GM12878 (cell line): Measurements from ENCODE around the gene NR1I3. TPM values are rescaled to one million over a fixed set of nuclear protein-coding genes. Genes with fewer than 3 reads are reported as not detected.

Source experiments
- ATAC-seq: fragments of 200-7000 bp; cut with Tn5 transposase; 3 replicates; pipeline ENCODE4 v1.9.1; 2020; ENCODE audit warnings: mild to moderate bottlenecking, moderate library complexity
- BruUV-seq: library from RNA; stranded (reverse); fragments of 400-500 nt; replicated peaks from 2 replicates; lab custom pipeline; 2021; lab: Mats Ljungman, UMichigan
- CTCF ChIA-PET: fragments of 300-600 bp; sonication (Branson Sonifier 250); formaldehyde crosslinking; extraction: SDS; loops from one replicate; lab custom pipeline; 2021; ENCODE audit warnings: inconsistent platforms; lab: Yijun Ruan, JAX
- POLR2A ChIA-PET: fragments of 350-600 bp; formaldehyde crosslinking; extraction: SDS; loops from one replicate; lab custom pipeline; 2021; ENCODE audit warnings: inconsistent platforms; lab: Charles Lee
- RAD21 ChIA-PET: fragments of 300-600 bp; sonication (Branson Sonifier 250); formaldehyde crosslinking; loops from one replicate; lab custom pipeline; 2023; ENCODE audit warnings: antibody characterized with exemption; ENCODE audit not compliant: unreplicated experiment; lab: Charles Lee
- SMC1A ChIA-PET: fragments of 300-600 bp; sonication (Branson Sonifier 250); formaldehyde crosslinking; loops from one replicate; lab custom pipeline; 2023; ENCODE audit not compliant: unreplicated experiment, uncharacterized antibody; lab: Charles Lee
- DNase-seq: peaks from one replicate; pipeline ENCODE4 v3.0.0-alpha.2; 2011; ENCODE audit warnings: low read depth, low spot score
- FAIRE-seq: peaks from 3 replicates; lab custom pipeline; 2011; peaks lifted over from hg19 to GRCh38; lab: Jason Lieb, UNC
- H2AFZ ChIP-seq: 2 replicates; pipeline ENCODE4 v1.6.0; 2011; ENCODE audit warnings: low read depth, low read length, control low read depth; ENCODE audit not compliant: control insufficient read depth
- H3K27ac ChIP-seq: 2 replicates; pipeline ENCODE4 v1.5.1; 2011; ENCODE audit warnings: control low read depth; ENCODE audit not compliant: control insufficient read depth, insufficient read depth
- H3K27me3 ChIP-seq, 2 experiments: replicated peaks in 1 of 2; 2 replicates each; pipeline versions ENCODE4 v1.6.0 to v1.6.1; 2011; ENCODE audit warnings: low read length in 1 of 2; ENCODE audit not compliant: control insufficient read depth in 2 of 2, insufficient read depth in 2 of 2
- H3K36me3 ChIP-seq, 2 experiments: 2 replicates each; pipeline ENCODE4 v1.5.1; 2011; ENCODE audit warnings: low read length in 1 of 2; ENCODE audit not compliant: control insufficient read depth in 2 of 2, insufficient read depth in 2 of 2
- H3K4me1 ChIP-seq: 2 replicates; pipeline ENCODE4 v1.6.1; 2011; ENCODE audit warnings: mild to moderate bottlenecking, low read length, moderate library complexity, mixed read lengths; ENCODE audit not compliant: control insufficient read depth, insufficient read depth
- H3K4me2 ChIP-seq: 2 replicates; pipeline ENCODE4 v1.6.0; 2011; ENCODE audit warnings: control low read depth; ENCODE audit not compliant: control insufficient read depth, insufficient read depth
- H3K4me3 ChIP-seq: fragments of 200-600 bp; sonication (generic); 2 replicates; pipeline ENCODE4 v1.5.1; 2016
- H3K79me2 ChIP-seq: 2 replicates; pipeline ENCODE4 v1.6.0; 2011; ENCODE audit warnings: low read length; ENCODE audit not compliant: control insufficient read depth, insufficient read depth
- H3K9ac ChIP-seq: 2 replicates; pipeline ENCODE4 v1.8.0; 2011; ENCODE audit warnings: low read length, control low read depth, mixed read lengths; ENCODE audit not compliant: control insufficient read depth, insufficient read depth
- H3K9me3 ChIP-seq: replicated peaks from 3 replicates; pipeline ENCODE4 v1.5.1; 2011; ENCODE audit warnings: mild to moderate bottlenecking, low read length; ENCODE audit not compliant: control insufficient read depth, insufficient read depth
- H4K20me1 ChIP-seq: 2 replicates; pipeline ENCODE4 v1.6.0; 2011; ENCODE audit not compliant: control insufficient read depth, insufficient read depth
- FOS ChIP-seq: IDR thresholded peaks from 3 replicates; pipeline ENCODE4 v1.6.1; 2011; ENCODE audit warnings: borderline replicate concordance; ENCODE audit not compliant: insufficient read length; ENCODE audit errors: extremely low read depth
- HCFC1 ChIP-seq: fragments of 150-350 bp; IDR thresholded peaks from 2 replicates; pipeline ENCODE4 v1.6.1; 2014; ENCODE audit warnings: low read length
- NRF1 ChIP-seq: conservative IDR thresholded peaks from 2 replicates; pipeline ENCODE4 v1.6.1; 2011; ENCODE audit warnings: mild to moderate bottlenecking, low read depth, low read length, improper control_type of control experiment
- POLR2AphosphoS5 ChIP-seq: IDR thresholded peaks from 2 replicates; pipeline ENCODE4 v1.6.1; 2011; ENCODE audit warnings: mild to moderate bottlenecking, low read length, inconsistent platforms
- SUPT20H ChIP-seq: IDR thresholded peaks from 2 replicates; pipeline ENCODE4 v1.6.1; 2011; ENCODE audit warnings: low read depth, mild to moderate bottlenecking, low read length, moderate library complexity, borderline replicate concordance; ENCODE audit not compliant: control insufficient read depth
- YBX1 ChIP-seq: fragments of 450-650 bp; IDR thresholded peaks from 2 replicates; pipeline ENCODE4 v1.6.1; 2016; ENCODE audit warnings: antibody characterized with exemption
- WGBS: methylation state at CpG from one replicate; pipeline ENCODE4 v1.1.6; 2016; ENCODE audit warnings: low lambda C conversion rate; ENCODE audit not compliant: insufficient replicate concordance, insufficient coverage; ENCODE audit errors: missing lambda C conversion rate; 5-methylcytosine and 5-hydroxymethylcytosine counted together
- in situ Hi-C: fragments of 300-500 bp; cut with MboI; formaldehyde crosslinking; loops from 9 replicates; pipeline ENCODE4 v1.14.3; 2018; ENCODE audit warnings: mixed read lengths
- intact Hi-C: fragments of 100-400 bp; cut with micrococcal nuclease; formaldehyde crosslinking; loops from one replicate; pipeline ENCODE4 v1.14.2; 2022; ENCODE audit not compliant: unreplicated experiment
- polyA plus RNA-seq, 11 experiments: library from polyadenylated mRNA; depleted of rRNA in 4 of 11; unstranded in 6 of 11; stranded (reverse) in 5 of 11; fragments of >200 nt; fragmentation: Nextera tagmentation in 4 of 11; fragmentation: Illumina TruSeq in 1 of 11; extraction: Ambion mirVana in 4 of 11; extraction: Trizol in 1 of 11; gene quantifications; 1 replicate in 1 of 11; 2 replicates in 10 of 11; pipeline versions ENCODE4 v1.2.1 to v1.2.3, GENCODE V29; 2011 to 2016; ENCODE audit warnings: inconsistent platforms in 2 of 11, missing spikeins in 2 of 11, low read depth in 1 of 11
- total RNA-seq, 4 experiments: library from RNA; depleted of rRNA in 3 of 4; stranded (reverse); fragments of >200 nt in 3 of 4; fragmentation: Illumina TruSeq in 1 of 4; extraction: Trizol in 1 of 4; gene quantifications; 2 replicates each; pipeline versions ENCODE4 v1.2.1 to v1.2.3, GENCODE V29; 2013 to 2021
- TF ChIP-seq, protein P1 (sequence below): IDR thresholded peaks from 2 replicates; pipeline ENCODE4 v1.6.1; 2012; ENCODE audit warnings: mild to moderate bottlenecking, low read depth, low read length

Gene NR1I3
- total and polyA plus RNA-seq, 10 of the 15 experiments (the other 5 are each of a cell fraction or from before 2014, with no cell fraction given): 0.13 to 0.52 (median 0.24) TPM; not detected in 7

DNA sequence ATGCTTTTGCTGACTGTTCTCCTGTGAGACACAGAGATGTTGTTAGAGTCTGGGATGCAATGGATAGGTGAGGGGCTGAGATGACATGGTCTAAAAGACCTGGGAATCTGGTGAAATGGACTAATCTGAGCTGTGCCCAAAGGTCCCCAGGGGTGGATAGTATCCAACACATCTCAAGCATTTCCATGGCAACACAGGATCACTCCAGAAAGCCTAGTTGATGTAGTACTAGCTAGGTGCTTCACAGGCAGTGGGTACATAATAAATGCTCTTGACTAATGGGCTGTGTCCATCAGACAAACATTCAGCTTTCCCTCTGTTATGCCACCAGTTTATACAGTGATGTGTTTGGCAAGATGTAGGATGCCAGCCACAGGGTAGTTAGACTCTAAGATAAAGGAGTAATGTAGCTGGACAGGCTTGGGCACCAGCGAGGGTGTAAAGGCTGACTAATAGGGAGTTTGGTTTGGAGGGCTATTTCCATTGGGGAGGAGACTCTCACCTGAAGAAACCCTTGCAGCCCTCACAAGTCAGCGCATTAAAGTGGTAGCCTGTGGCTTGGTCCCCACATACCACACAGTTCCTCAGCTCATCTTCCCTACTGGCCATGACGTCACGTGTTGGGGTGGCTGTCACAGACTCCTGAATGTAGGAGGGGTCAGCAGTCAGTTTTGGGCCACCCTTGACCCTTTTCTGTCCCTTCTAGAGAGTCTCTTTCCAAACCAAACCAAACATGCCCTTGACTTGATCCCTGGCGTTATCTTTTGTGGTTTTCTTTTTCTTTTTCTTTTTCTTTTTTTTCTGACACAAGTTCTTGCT lies 1.8 kb downstream of the NR1I3 start (continued):
- no peak for TF ChIP-seq FOS

DNA sequence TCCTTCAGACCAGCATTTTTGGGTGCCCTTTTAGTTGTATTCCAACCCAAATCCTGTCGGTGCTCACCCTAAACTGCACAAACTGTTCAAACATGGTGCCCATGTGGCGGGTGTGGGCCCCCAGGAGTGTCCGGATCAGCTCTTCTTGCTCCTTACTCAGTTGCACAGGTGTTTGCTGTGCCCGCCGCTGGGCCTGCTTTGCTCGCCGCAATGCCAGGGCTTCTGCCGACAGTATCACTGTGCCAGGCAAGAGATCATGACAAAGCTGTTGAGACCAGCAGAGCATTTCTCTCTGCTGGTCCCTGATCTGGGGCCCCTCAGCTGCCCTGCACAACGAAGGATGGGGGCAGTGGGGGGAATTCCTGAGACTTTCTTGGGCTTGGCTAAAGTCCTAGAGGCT lies 4.9 kb downstream of the NR1I3 start:
- peaks cover 3 to 4% of the 10 kb centered on the region in 2 experiments; a peak in 2 of 4 replicates for H3K36me3 ChIP-seq
- no peak overlapping the region for H2AFZ ChIP-seq
- intact Hi-C loops: no loop called here
- H3K4me1 ChIP-seq: no peaks in the 10 kb centered on the region
- TF ChIP-seq YBX1 (no peak), NRF1 (no peak), POLR2AphosphoS5 (no peak), SUPT20H (no peak), HCFC1 (no peak)
- TF ChIP-seq, protein P1, sequence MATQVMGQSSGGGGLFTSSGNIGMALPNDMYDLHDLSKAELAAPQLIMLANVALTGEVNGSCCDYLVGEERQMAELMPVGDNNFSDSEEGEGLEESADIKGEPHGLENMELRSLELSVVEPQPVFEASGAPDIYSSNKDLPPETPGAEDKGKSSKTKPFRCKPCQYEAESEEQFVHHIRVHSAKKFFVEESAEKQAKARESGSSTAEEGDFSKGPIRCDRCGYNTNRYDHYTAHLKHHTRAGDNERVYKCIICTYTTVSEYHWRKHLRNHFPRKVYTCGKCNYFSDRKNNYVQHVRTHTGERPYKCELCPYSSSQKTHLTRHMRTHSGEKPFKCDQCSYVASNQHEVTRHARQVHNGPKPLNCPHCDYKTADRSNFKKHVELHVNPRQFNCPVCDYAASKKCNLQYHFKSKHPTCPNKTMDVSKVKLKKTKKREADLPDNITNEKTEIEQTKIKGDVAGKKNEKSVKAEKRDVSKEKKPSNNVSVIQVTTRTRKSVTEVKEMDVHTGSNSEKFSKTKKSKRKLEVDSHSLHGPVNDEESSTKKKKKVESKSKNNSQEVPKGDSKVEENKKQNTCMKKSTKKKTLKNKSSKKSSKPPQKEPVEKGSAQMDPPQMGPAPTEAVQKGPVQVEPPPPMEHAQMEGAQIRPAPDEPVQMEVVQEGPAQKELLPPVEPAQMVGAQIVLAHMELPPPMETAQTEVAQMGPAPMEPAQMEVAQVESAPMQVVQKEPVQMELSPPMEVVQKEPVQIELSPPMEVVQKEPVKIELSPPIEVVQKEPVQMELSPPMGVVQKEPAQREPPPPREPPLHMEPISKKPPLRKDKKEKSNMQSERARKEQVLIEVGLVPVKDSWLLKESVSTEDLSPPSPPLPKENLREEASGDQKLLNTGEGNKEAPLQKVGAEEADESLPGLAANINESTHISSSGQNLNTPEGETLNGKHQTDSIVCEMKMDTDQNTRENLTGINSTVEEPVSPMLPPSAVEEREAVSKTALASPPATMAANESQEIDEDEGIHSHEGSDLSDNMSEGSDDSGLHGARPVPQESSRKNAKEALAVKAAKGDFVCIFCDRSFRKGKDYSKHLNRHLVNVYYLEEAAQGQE: no peak
- TF ChIP-seq, all 136 proteins: peak for 0
- ChIA-PET SMC1A (no interaction called here), POLR2A (no interaction called here), RAD21 (no interaction called here), CTCF (interaction anchor here (1.2 to 4.3 kb wide), 3 partner anchors 58 to 149 kb away, joined by 4 to 37 read pairs (median 11); no protein-coding TSS in a partner anchor)
- no TSS peak for BruUV-seq
- 82% methylated on average over 9 of the region's 9 CpGs for WGBS
- H3K9me3 ChIP-seq: no peaks in the 10 kb centered on the region
- no peak overlapping the region for H3K4me2 ChIP-seq
- H3K27ac ChIP-seq: no peak overlapping the region
- in situ Hi-C loops: no loop called here
- ATAC-seq: no peak
- H3K4me3 ChIP-seq: no peak overlapping the region
- H3K9ac ChIP-seq: no peak overlapping the region
- H3K27me3 ChIP-seq: no peaks in the 10 kb centered on the region
- H3K79me2 ChIP-seq: no peaks in the 10 kb centered on the region
- FAIRE-seq: no peak
- no peak for DNase-seq
- no peaks in the 10 kb centered on the region for H4K20me1 ChIP-seq
